NCI-H82 treated with DMSO at 0.1 percent for 48 hours (cell line): ENCODE results near the gene NLRP8.
"Not testable (repeated sequence)": the region's sequence is repeated elsewhere in the genome, so short reads cannot be mapped to it uniquely, and the experiment has no call there.

Source experiments
- DNase-seq: peaks from one replicate; lab custom pipeline; 2025; ENCODE audit not compliant: unreplicated experiment; lab: John Stamatoyannopoulos, UW

Gene NLRP8

GRCh38 chr19:55962186-55962585 is 14.6 kb downstream of the NLRP8 start:
- DNase-seq, result no peak

GRCh38 chr19:55973982-55974381 is 26.4 kb downstream of the NLRP8 start:
- DNase-seq, result no peak

- DNase-seq, result no peak
These were observed 32.8 kb downstream of the NLRP8 start for GRCh38 chr19:55980415-55980814.

- DNase-seq, result no peak
These were observed 37.6 kb downstream of the NLRP8 start for GRCh38 chr19:55985254-55985653.

- DNase-seq, result no peak
These were observed 38.9 kb downstream of the NLRP8 start, which contains the start of gene NLRP5 for GRCh38 chr19:55986487-55986886. Gene NLRP5, plus strand, starts transcription at chr19:55986775.

- DNase-seq, result no peak
These were observed 43.2 kb downstream of the NLRP8 start for GRCh38 chr19:55990831-55991230.

- DNase-seq, result no peak
These were observed 45.9 kb downstream of the NLRP8 start for GRCh38 chr19:55993492-55993891.

GRCh38 chr19:56014765-56015164 is 67.1 kb downstream of the NLRP8 start:
- DNase-seq, result no peak

GRCh38 chr19:56015756-56016155 is 68.1 kb downstream of the NLRP8 start:
- no peak for DNase-seq

- not testable (repeated sequence) for DNase-seq
These were observed 71.7 kb downstream of the NLRP8 start for GRCh38 chr19:56019325-56019724.

GRCh38 chr19:56020355-56020975 is 72.8 kb downstream of the NLRP8 start:
- not testable (repeated sequence) for DNase-seq

- no peak for DNase-seq
These were observed 79.1 kb downstream of the NLRP8 start for GRCh38 chr19:56026769-56027168.
